ENCODE results near the gene CCDC73. TPM values are rescaled to one million over a fixed set of nuclear protein-coding genes. Genes with fewer than 3 reads are reported as not detected.

CCDC73 gene
- polyA plus RNA-seq, 1 donor (not counting 4 experiments of a cell fraction or from before 2014, with no cell fraction given) = not detected

DNA sequence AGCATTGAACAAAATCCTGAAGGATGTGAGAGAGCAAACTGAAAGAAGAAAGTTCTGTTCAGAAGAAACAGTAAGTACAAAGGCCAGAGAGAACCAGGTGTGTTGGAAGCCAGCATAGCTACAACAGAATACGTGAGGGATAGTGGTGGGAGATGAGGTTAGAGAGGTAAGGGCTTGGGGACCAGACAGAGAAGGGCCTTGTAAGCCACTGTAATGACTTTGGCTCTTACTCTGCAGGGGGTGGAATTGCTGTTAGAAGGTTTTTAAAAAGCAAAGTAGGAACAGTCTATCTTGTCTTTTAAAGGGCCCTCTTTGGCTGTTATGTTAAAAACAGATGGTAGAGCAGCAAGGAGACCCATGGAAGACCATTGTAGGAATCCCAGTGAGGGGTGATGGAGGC, 39.5 kb upstream of the CCDC73 start:
- H3K9me3 ChIP-seq (ENCODE audit: control insufficient read depth, low read depth, low read length) = no peaks in the 10 kb centered on the region
- H3K79me2 ChIP-seq (ENCODE audit: control insufficient read depth, insufficient read depth, low read length) = no peaks in the 10 kb centered on the region
- H3K36me3 ChIP-seq (ENCODE audit: control insufficient read depth in 2 of 2, extremely low read depth in 1 of 2, insufficient read depth in 2 of 2, low read length in 2 of 2) = peaks cover 0 to 3% of the 10 kb centered on the region in 2 experiments
- H3K9ac ChIP-seq (ENCODE audit: control insufficient read depth, extremely low read depth, insufficient read depth, low read length) = no peak overlapping the region
- H3K4me2 ChIP-seq (ENCODE audit: control insufficient read depth, extremely low read depth, insufficient read depth, low read depth, low read length) = no peak overlapping the region
- peaks cover 13% of the 10 kb centered on the region for H3K4me1 ChIP-seq (ENCODE audit: control insufficient read depth, extremely low read depth, insufficient read depth, low read length)
- DNase-seq (ENCODE audit: low read depth, low spot score) = no peak
- no peak overlapping the region for H3K27ac ChIP-seq (ENCODE audit: control insufficient read depth, insufficient read depth, low read length)
- no peak overlapping the region for H2AFZ ChIP-seq (ENCODE audit: control insufficient read depth, low read length)
- H3K27me3 ChIP-seq (ENCODE audit: control insufficient read depth, extremely low read depth, insufficient read depth, low read length) = no peaks in the 10 kb centered on the region
- no peak overlapping the region for H3K4me3 ChIP-seq (ENCODE audit: control insufficient read depth in 2 of 3, extremely low read depth in 1 of 3, insufficient read depth in 2 of 3, low read depth in 1 of 3, low read length in 3 of 3)
- H3K9me1 ChIP-seq (ENCODE audit: control insufficient read depth, extremely low read depth, insufficient read depth, low read length) = no peaks in the 10 kb centered on the region
- FAIRE-seq = no peak
- dilution Hi-C loops (cut with MboI; ENCODE audit: extremely low pct_ligation_motif_present, low sequenced_read_pairs) = no loop called here
- no peaks in the 10 kb centered on the region for H4K20me1 ChIP-seq (ENCODE audit: control insufficient read depth, extremely low read depth, insufficient read depth, low read length)
- no peak for TF ChIP-seq EZH2 (IDR thresholded peaks at IDR 0.05; ENCODE audit: low read length)
- TF ChIP-seq, protein P1, sequence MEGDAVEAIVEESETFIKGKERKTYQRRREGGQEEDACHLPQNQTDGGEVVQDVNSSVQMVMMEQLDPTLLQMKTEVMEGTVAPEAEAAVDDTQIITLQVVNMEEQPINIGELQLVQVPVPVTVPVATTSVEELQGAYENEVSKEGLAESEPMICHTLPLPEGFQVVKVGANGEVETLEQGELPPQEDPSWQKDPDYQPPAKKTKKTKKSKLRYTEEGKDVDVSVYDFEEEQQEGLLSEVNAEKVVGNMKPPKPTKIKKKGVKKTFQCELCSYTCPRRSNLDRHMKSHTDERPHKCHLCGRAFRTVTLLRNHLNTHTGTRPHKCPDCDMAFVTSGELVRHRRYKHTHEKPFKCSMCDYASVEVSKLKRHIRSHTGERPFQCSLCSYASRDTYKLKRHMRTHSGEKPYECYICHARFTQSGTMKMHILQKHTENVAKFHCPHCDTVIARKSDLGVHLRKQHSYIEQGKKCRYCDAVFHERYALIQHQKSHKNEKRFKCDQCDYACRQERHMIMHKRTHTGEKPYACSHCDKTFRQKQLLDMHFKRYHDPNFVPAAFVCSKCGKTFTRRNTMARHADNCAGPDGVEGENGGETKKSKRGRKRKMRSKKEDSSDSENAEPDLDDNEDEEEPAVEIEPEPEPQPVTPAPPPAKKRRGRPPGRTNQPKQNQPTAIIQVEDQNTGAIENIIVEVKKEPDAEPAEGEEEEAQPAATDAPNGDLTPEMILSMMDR (optimal IDR thresholded peaks at IDR 0.05 in 1 of 3, IDR thresholded peaks at IDR 0.05 in 1 of 3, conservative IDR thresholded peaks at IDR 0.05 in 1 of 3; ENCODE audit: extremely low read depth in 1 of 3, insufficient read depth in 2 of 3, low read length in 3 of 3) = no peak

DNA sequence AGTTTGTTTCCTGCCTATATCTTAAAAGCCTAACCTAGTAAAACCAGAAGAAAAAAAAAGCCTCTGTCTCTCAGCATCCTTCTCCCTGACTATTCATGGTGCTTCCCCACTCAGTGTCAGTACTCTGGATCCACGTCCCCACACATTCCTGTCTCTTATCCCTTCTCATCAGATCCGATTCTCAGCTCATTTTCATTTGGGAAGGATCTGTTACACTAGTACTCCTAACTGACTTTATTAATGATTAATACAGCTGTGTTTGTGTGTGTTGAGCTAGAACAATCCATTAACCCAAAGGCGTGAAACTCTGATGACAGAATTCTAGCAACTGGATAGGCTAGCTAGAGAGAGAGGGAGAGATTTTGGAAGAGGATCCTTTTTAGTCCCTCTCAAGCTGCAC, 36.8 kb upstream of the CCDC73 start:
- no peaks in the 10 kb centered on the region for H4K20me1 ChIP-seq (ENCODE audit: control insufficient read depth, extremely low read depth, insufficient read depth, low read length)
- dilution Hi-C loops (cut with MboI; ENCODE audit: extremely low pct_ligation_motif_present, low sequenced_read_pairs) = no loop called here
- no peaks in the 10 kb centered on the region for H3K79me2 ChIP-seq (ENCODE audit: control insufficient read depth, insufficient read depth, low read length)
- H3K4me2 ChIP-seq (ENCODE audit: control insufficient read depth, extremely low read depth, insufficient read depth, low read depth, low read length) = peak overlapping the region; percentile 97
- peaks cover 0 to 3% of the 10 kb centered on the region in 2 experiments for H3K36me3 ChIP-seq (ENCODE audit: control insufficient read depth in 2 of 2, extremely low read depth in 1 of 2, insufficient read depth in 2 of 2, low read length in 2 of 2)
- no peaks in the 10 kb centered on the region for H3K9me1 ChIP-seq (ENCODE audit: control insufficient read depth, extremely low read depth, insufficient read depth, low read length)
- no peaks in the 10 kb centered on the region for H3K27me3 ChIP-seq (ENCODE audit: control insufficient read depth, extremely low read depth, insufficient read depth, low read length)
- FAIRE-seq (no peak), DNase-seq (ENCODE audit: low read depth, low spot score) (no peak)
- H3K27ac ChIP-seq (ENCODE audit: control insufficient read depth, insufficient read depth, low read length) = no peak overlapping the region
- TF ChIP-seq, protein P1 (optimal IDR thresholded peaks at IDR 0.05 in 1 of 3, IDR thresholded peaks at IDR 0.05 in 1 of 3, conservative IDR thresholded peaks at IDR 0.05 in 1 of 3; ENCODE audit: extremely low read depth in 1 of 3, insufficient read depth in 2 of 3, low read length in 3 of 3) = no peak
- no peak for TF ChIP-seq EZH2 (IDR thresholded peaks at IDR 0.05; ENCODE audit: low read length)
- no peak overlapping the region for H2AFZ ChIP-seq (ENCODE audit: control insufficient read depth, low read length)
- peaks cover 12% of the 10 kb centered on the region for H3K4me1 ChIP-seq (ENCODE audit: control insufficient read depth, extremely low read depth, insufficient read depth, low read length)
- no peaks in the 10 kb centered on the region for H3K9me3 ChIP-seq (ENCODE audit: control insufficient read depth, low read depth, low read length)
- H3K4me3 ChIP-seq (ENCODE audit: control insufficient read depth in 2 of 3, extremely low read depth in 1 of 3, insufficient read depth in 2 of 3, low read depth in 1 of 3, low read length in 3 of 3) = peak overlapping the region in 1 of 3 experiments; percentile 94
- no peak overlapping the region for H3K9ac ChIP-seq (ENCODE audit: control insufficient read depth, extremely low read depth, insufficient read depth, low read length)
